Measurements from ENCODE around the gene MERTK.

DNA sequence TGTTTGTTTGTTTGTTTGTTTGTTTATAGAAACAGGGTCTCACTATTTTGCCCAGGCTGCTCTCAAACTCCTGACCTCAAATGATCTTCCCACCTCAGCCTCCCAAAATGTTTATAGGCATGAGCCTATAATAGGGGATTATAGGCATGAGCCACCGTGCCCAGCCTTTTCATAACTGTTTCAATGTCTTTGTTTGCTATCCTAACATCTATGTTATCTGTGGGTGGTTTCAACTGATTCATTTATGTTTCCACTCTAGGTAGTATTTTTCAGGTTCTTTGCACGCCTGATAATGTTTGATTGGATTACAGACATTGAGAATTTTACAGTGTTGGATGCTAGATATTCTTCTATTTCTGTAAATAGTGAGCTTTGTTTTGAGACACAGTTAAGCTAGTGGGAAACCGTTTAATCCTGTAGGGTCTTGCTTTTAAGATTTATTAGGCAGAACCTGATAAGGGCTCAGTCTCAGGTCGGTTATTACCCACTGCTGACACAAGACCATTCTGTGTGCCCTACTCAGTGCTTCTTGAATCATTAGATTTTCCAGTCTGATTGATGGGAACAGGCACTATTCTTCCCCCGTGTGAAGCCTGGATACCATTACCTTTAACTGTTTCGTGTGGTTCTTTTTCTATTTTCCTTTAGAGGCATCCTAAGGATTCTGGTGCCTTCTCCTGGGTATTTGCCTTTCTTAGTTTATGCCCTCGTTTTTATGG, 80.2 kb downstream of the MERTK start:
- no peak for TF ChIP-seq EZH2 (IDR thresholded peaks at IDR 0.05; ENCODE audit: borderline replicate concordance, low read depth, low read length, poor library complexity, severe bottlenecking)
- TF ChIP-seq, protein P1, sequence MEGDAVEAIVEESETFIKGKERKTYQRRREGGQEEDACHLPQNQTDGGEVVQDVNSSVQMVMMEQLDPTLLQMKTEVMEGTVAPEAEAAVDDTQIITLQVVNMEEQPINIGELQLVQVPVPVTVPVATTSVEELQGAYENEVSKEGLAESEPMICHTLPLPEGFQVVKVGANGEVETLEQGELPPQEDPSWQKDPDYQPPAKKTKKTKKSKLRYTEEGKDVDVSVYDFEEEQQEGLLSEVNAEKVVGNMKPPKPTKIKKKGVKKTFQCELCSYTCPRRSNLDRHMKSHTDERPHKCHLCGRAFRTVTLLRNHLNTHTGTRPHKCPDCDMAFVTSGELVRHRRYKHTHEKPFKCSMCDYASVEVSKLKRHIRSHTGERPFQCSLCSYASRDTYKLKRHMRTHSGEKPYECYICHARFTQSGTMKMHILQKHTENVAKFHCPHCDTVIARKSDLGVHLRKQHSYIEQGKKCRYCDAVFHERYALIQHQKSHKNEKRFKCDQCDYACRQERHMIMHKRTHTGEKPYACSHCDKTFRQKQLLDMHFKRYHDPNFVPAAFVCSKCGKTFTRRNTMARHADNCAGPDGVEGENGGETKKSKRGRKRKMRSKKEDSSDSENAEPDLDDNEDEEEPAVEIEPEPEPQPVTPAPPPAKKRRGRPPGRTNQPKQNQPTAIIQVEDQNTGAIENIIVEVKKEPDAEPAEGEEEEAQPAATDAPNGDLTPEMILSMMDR (conservative IDR thresholded peaks at IDR 0.05; ENCODE audit: low read depth, low read length) = no peak

All from A673 (cell line).